HepG2 (cell line): Measurements from ENCODE around the gene DNMT3A. TPM values are rescaled to one million over a fixed set of nuclear protein-coding genes. Genes with fewer than 3 reads are reported as not detected.
A peak's percentile ranks its signal among the peaks of the same experiment; 100 is the strongest.

Experiments used
- ARID5B ChIP-seq: IDR thresholded peaks from 2 replicates; pipeline ENCODE4 v1.4.0; 2020; ENCODE audit warnings: mild to moderate bottlenecking, missing genetic modification reagents
- DNMT3B ChIP-seq: conservative IDR thresholded peaks from 2 replicates; pipeline ENCODE4 v1.6.1; 2016; ENCODE audit warnings: missing biosample characterization, control low read depth
- ELF3 ChIP-seq: IDR thresholded peaks from 2 replicates; pipeline ENCODE4 v1.6.1; 2016; ENCODE audit warnings: missing genetic modification reagents, missing compliant biosample characterization
- EZH2 ChIP-seq: conservative IDR thresholded peaks from 2 replicates; pipeline ENCODE4 v1.6.1; 2012; ENCODE audit warnings: mild to moderate bottlenecking, low read depth, low read length, moderate library complexity
- GTF3A ChIP-seq: sonication (generic); formaldehyde crosslinking; conservative IDR thresholded peaks from 2 replicates; pipeline ENCODE4 v1.4.0; 2020; ENCODE audit warnings: mild to moderate bottlenecking, missing genetic modification reagents
- HBP1 ChIP-seq: IDR thresholded peaks from 2 replicates; pipeline ENCODE4 v1.6.1; 2016; ENCODE audit warnings: low read depth, control low read depth
- MED1 ChIP-seq: sonication (generic); formaldehyde crosslinking; IDR thresholded peaks from 2 replicates; pipeline ENCODE4 v1.4.0; 2020; ENCODE audit warnings: missing genetic modification reagents
- PITX1 ChIP-seq: sonication (generic); formaldehyde crosslinking; IDR thresholded peaks from 2 replicates; pipeline ENCODE4 v1.5.1; 2020; ENCODE audit warnings: mild to moderate bottlenecking, missing genetic modification reagents
- SKI ChIP-seq: fragments of 450-650 bp; IDR thresholded peaks from one replicate; pipeline ENCODE4 v1.6.1; 2018; ENCODE audit warnings: mild to moderate bottlenecking; ENCODE audit not compliant: partially characterized antibody
- TERF1 ChIP-seq: sonication (generic); formaldehyde crosslinking; IDR thresholded peaks from 2 replicates; pipeline ENCODE4 v1.8.0; 2022; ENCODE audit warnings: mild to moderate bottlenecking, missing genetic modification reagents, moderate library complexity
- TFE3 ChIP-seq: IDR thresholded peaks from 2 replicates; pipeline ENCODE4 v1.6.1; 2016
- ZBTB26 ChIP-seq: IDR thresholded peaks from 2 replicates; pipeline ENCODE4 v1.6.1; 2016; ENCODE audit warnings: missing compliant biosample characterization, missing genetic modification reagents, borderline replicate concordance
- ZHX1 ChIP-seq: sonication (generic); formaldehyde crosslinking; IDR thresholded peaks from 2 replicates; pipeline ENCODE4 v1.8.1; 2022; ENCODE audit warnings: low read depth, mild to moderate bottlenecking, missing genetic modification reagents
- ZNF530 ChIP-seq: sonication (generic); formaldehyde crosslinking; IDR thresholded peaks from 2 replicates; pipeline ENCODE4 v1.5.0; 2020; ENCODE audit warnings: low read depth, mild to moderate bottlenecking, missing genetic modification reagents
- polyA plus RNA-seq, 8 experiments: library from polyadenylated mRNA; depleted of rRNA in 3 of 8; stranded (reverse) in 7 of 8; unstranded in 1 of 8; fragments of >200 nt; fragmentation: Illumina TruSeq in 4 of 8; extraction: Trizol in 4 of 8; gene quantifications; 2 replicates each; pipeline versions ENCODE4 v1.2.1 to v1.2.3, GENCODE V29; 2011 to 2016; ENCODE audit warnings: low read depth in 4 of 8, missing spikeins in 1 of 8, mixed read lengths in 1 of 8; ENCODE audit not compliant: insufficient read depth in 1 of 8
- total RNA-seq, 5 experiments: library from RNA; depleted of rRNA; stranded (reverse); fragments of >200 nt; fragmentation: Illumina TruSeq; extraction: Trizol; gene quantifications; 2 replicates each; pipeline ENCODE4 v1.2.3, GENCODE V29; 2016; ENCODE audit warnings: low read depth in 1 of 5

Gene DNMT3A
- total and polyA plus RNA-seq, 2 of the 13 experiments (the other 11 are each of a cell fraction or from before 2014, with no cell fraction given), result 14.7 to 29.1 TPM

- peak; percentile 58; the same call in 1 of the 2 replicates for TF ChIP-seq ARID5B (CRISPR knock-in tag)
- no peak for TF ChIP-seq TFE3 (CRISPR knock-in tag)
- peak; percentile 63 for TF ChIP-seq SKI
- peak; percentile 39; the same call in 1 of the 2 replicates for TF ChIP-seq ZBTB26 (CRISPR knock-in tag)
- TF ChIP-seq ELF3 (CRISPR knock-in tag), result peak; percentile 39
- TF ChIP-seq MED1 (CRISPR knock-in tag), result peak; percentile 45
- TF ChIP-seq EZH2, result no peak
- no peak for TF ChIP-seq DNMT3B
- no peak for TF ChIP-seq HBP1 (CRISPR knock-in tag)
- TF ChIP-seq ZHX1 (CRISPR knock-in tag), result 0 out of 2 replicates have a peak, but pooled peaks have one; percentile 52
- TF ChIP-seq ZNF530 (CRISPR knock-in tag), result no peak
- 0 out of 2 replicates have a peak, but pooled peaks have one; percentile 71 for TF ChIP-seq GTF3A
- peak; percentile 24; the same call in 1 of the 2 replicates for TF ChIP-seq PITX1 (CRISPR knock-in tag)
- no peak for TF ChIP-seq TERF1 (CRISPR knock-in tag)
Observed at GRCh38 chr2:25376750-25377621, 35.3 kb upstream of the DNMT3A start (continued).
